Stimulated activated naive CD8-positive, alpha-beta T cell treated with anti-CD3 and anti-CD28 coated beads, Interleukin-15, Interleukin-2, amounts not matched to agents 100 U/mL and 50 U/mL, for 24 hours (primary cell): Measurements from ENCODE around the gene RNASEH2A.
"Not testable (repeated sequence)": the region's sequence is repeated elsewhere in the genome, so short reads cannot be mapped to it uniquely, and the experiment has no call there.

Experiments
- ATAC-seq: fragments of 150-1000 bp; cut with Tn5 transposase; one replicate; pipeline ENCODE4 v1.10.0; 2021
- DNase-seq: peaks from one replicate; pipeline ENCODE4 v3.0.0; 2021

Gene RNASEH2A

GRCh38 chr19:12833418-12833737 is 27.0 kb downstream of the RNASEH2A start:
- no peak for ATAC-seq

GRCh38 chr19:12833738-12834565 is 27.6 kb downstream of the RNASEH2A start:
- ATAC-seq (no peak), DNase-seq (peak; percentile 54)

More at GRCh38 chr19:12833418-12833737, 27.0 kb downstream of the RNASEH2A start:
- DNase-seq, result no peak

GRCh38 chr19:12834566-12834943 is 28.2 kb downstream of the RNASEH2A start, which contains the start of gene RTBDN:
TSS of gene RTBDN (minus strand) at chr19:12834579. CDS start at chr19:12829979, 4,600 bp downstream.
- no peak for ATAC-seq
- no peak for DNase-seq

- ATAC-seq (no peak), DNase-seq (peak; percentile 49)
These were observed 28.8 kb downstream of the RNASEH2A start for GRCh38 chr19:12834976-12835757.

GRCh38 chr19:12836529-12836863 is 30.1 kb downstream of the RNASEH2A start:
- ATAC-seq (no peak), DNase-seq (no peak)

GRCh38 chr19:12837225-12837624 is 30.8 kb downstream of the RNASEH2A start:
- no peak for ATAC-seq
- DNase-seq, result peak; percentile 15

GRCh38 chr19:12838182-12838885 is 31.9 kb downstream of the RNASEH2A start, which contains the start of gene MAST1:
TSS of gene MAST1 (plus strand) at chr19:12838515. CDS start at chr19:12838573, 58 bp downstream.
- ATAC-seq (peak; percentile 56), DNase-seq (peak; percentile 73)

- ATAC-seq (no peak), DNase-seq (peak; percentile 16)
These were observed 32.7 kb downstream of the RNASEH2A start for GRCh38 chr19:12838886-12839756.

GRCh38 chr19:12840091-12841079 is 34.0 kb downstream of the RNASEH2A start:
- ATAC-seq, result no peak

GRCh38 chr19:12841094-12841493 is 34.7 kb downstream of the RNASEH2A start:
- DNase-seq (peak; percentile 34), ATAC-seq (no peak)

More at GRCh38 chr19:12840091-12841079, 34.0 kb downstream of the RNASEH2A start:
- peak; percentile 71 for DNase-seq

- no peak for DNase-seq
- ATAC-seq, result no peak
These were observed 36.1 kb downstream of the RNASEH2A start for GRCh38 chr19:12842511-12842910.

- DNase-seq, result no peak
- no peak for ATAC-seq
These were observed 36.9 kb downstream of the RNASEH2A start for GRCh38 chr19:12843328-12843727.

GRCh38 chr19:12843999-12844732 is 37.8 kb downstream of the RNASEH2A start:
- no peak for DNase-seq

GRCh38 chr19:12846613-12847012 is 40.2 kb downstream of the RNASEH2A start:
- not testable (repeated sequence) for DNase-seq, ATAC-seq

More at GRCh38 chr19:12843999-12844732, 37.8 kb downstream of the RNASEH2A start:
- no peak for ATAC-seq

- DNase-seq (peak; percentile 95), ATAC-seq (peak; percentile 98)
These were observed 41.1 kb downstream of the RNASEH2A start for GRCh38 chr19:12847159-12848139.

- DNase-seq, result no peak
- no peak for ATAC-seq
These were observed 50.3 kb downstream of the RNASEH2A start for GRCh38 chr19:12856653-12857052.

- ATAC-seq (no peak), DNase-seq (no peak)
These were observed 51.9 kb downstream of the RNASEH2A start for GRCh38 chr19:12858041-12858928.
